Naive B cell (primary cell): ENCODE measurements around the gene AKR7A2. TPM values are rescaled to one million over a fixed set of nuclear protein-coding genes. Genes with fewer than 3 reads are reported as not detected.

ENCODE experiments used
- ATAC-seq, 2 donors: fragments of 150-1000 bp; cut with Tn5 transposase; 2 replicates each; pipeline ENCODE4 v1.10.0; 2021; ENCODE audit warnings: low read depth in 2 of 2, mild to moderate bottlenecking in 2 of 2, moderate library complexity in 2 of 2
- DNase-seq: peaks from one replicate; pipeline ENCODE4 v3.0.0; 2022
- H3K27ac Mint-ChIP-seq, 6 donors: one replicate each; pipeline ENCODE4 v1.8.0; 2020 to 2022; ENCODE audit warnings: mild to moderate bottlenecking in 6 of 6, mixed read lengths in 6 of 6, moderate library complexity in 5 of 6, inconsistent platforms in 2 of 6
- H3K27me3 Mint-ChIP-seq, 3 donors: one replicate each; pipeline ENCODE4 v1.8.0; 2021 to 2022; ENCODE audit warnings: mixed read lengths in 3 of 3, mild to moderate bottlenecking in 1 of 3
- H3K36me3 Mint-ChIP-seq, 2 donors: one replicate each; pipeline ENCODE4 v1.8.0; 2020 to 2022; ENCODE audit warnings: mixed read lengths in 2 of 2, inconsistent platforms in 1 of 2, mild to moderate bottlenecking in 1 of 2
- H3K4me1 Mint-ChIP-seq, 3 donors: one replicate each; pipeline ENCODE4 v1.8.0; 2020 to 2022; ENCODE audit warnings: mixed read lengths in 3 of 3, inconsistent platforms in 1 of 3, mild to moderate bottlenecking in 1 of 3, moderate library complexity in 1 of 3
- H3K4me3 Mint-ChIP-seq, 8 donors: one replicate each; pipeline ENCODE4 v1.8.0; 2020 to 2022; ENCODE audit warnings: mild to moderate bottlenecking in 8 of 8, mixed read lengths in 8 of 8, moderate library complexity in 8 of 8, inconsistent platforms in 2 of 8
- H3K9me3 Mint-ChIP-seq, 7 donors: one replicate each; pipeline ENCODE4 v1.8.0; 2020 to 2022; ENCODE audit warnings: mixed read lengths in 7 of 7, mild to moderate bottlenecking in 5 of 7, inconsistent platforms in 2 of 7, moderate library complexity in 1 of 7
- polyA plus RNA-seq, 6 donors: library from polyadenylated mRNA; unstranded; fragments of 300-500 nt; fragmentation: Illumina TruSeq; gene quantifications; one replicate each; pipeline ENCODE4 v1.2.3, GENCODE V29; 2021; ENCODE audit warnings: low read depth in 6 of 6

The AKR7A2 gene
- polyA plus RNA-seq, 6 donors from 2014 or later: 93.3 to 149 (median 105) TPM

GRCh38 chr1:19328486-19328885 lies 16.5 kb upstream of the AKR7A2 start:
- no peak overlapping the region for H3K4me3 Mint-ChIP-seq
- no peak for ATAC-seq
- H3K4me1 Mint-ChIP-seq: peaks cover 0 to 4% (median 0%) of the 10 kb centered on the region in 3 donors
- peak overlapping the region in 1 of 6 donors; percentile 24 for H3K27ac Mint-ChIP-seq
- H3K9me3 Mint-ChIP-seq: no peaks in the 10 kb centered on the region
- H3K36me3 Mint-ChIP-seq: peaks cover 0 to 9% of the 10 kb centered on the region in 2 donors
- H3K27me3 Mint-ChIP-seq: no peaks in the 10 kb centered on the region
- DNase-seq: no peak

GRCh38 chr1:19327736-19328135 lies 15.8 kb upstream of the AKR7A2 start:
- DNase-seq: no peak
- no peak for ATAC-seq
- Mint-ChIP-seq H3K4me1 (peaks cover 0 to 4% (median 0%) of the 10 kb centered on the region in 3 donors), H3K27ac (peak overlapping the region in 2 of 6 donors; percentile 76 to 89), H3K4me3 (peak overlapping the region in 1 of 8 donors; percentile 5), H3K9me3 (no peaks in the 10 kb centered on the region), H3K27me3 (no peaks in the 10 kb centered on the region), H3K36me3 (peaks cover 0 to 9% of the 10 kb centered on the region in 2 donors)

GRCh38 chr1:19327301-19327700 lies 15.4 kb upstream of the AKR7A2 start:
- no peaks in the 10 kb centered on the region for H3K27me3 Mint-ChIP-seq
- peak overlapping the region in 1 of 8 donors; percentile 5 for H3K4me3 Mint-ChIP-seq
- H3K27ac Mint-ChIP-seq: peak overlapping the region in 2 of 6 donors; percentile 36 to 76
- H3K9me3 Mint-ChIP-seq: no peaks in the 10 kb centered on the region
- DNase-seq: no peak
- H3K4me1 Mint-ChIP-seq: peaks cover 0 to 6% (median 3%) of the 10 kb centered on the region in 3 donors
- ATAC-seq: no peak
- H3K36me3 Mint-ChIP-seq: peaks cover 0 to 13% of the 10 kb centered on the region in 2 donors

GRCh38 chr1:19326748-19327065 lies 14.8 kb upstream of the AKR7A2 start:
- Mint-ChIP-seq H3K36me3 (peaks cover 0 to 19% of the 10 kb centered on the region in 2 donors), H3K27me3 (no peaks in the 10 kb centered on the region), H3K27ac (peak overlapping the region in 2 of 6 donors; percentile 43 to 78), H3K4me3 (peak overlapping the region in 1 of 8 donors; percentile 15), H3K9me3 (no peaks in the 10 kb centered on the region), H3K4me1 (peaks cover 0 to 11% (median 5%) of the 10 kb centered on the region in 3 donors)
- DNase-seq: no peak
- ATAC-seq: no peak

- Mint-ChIP-seq H3K36me3 (peaks cover 0 to 19% of the 10 kb centered on the region in 2 donors), H3K4me1 (peaks cover 0 to 12% (median 5%) of the 10 kb centered on the region in 3 donors), H3K9me3 (no peaks in the 10 kb centered on the region), H3K27ac (peak overlapping the region in 2 of 6 donors; percentile 43 to 78), H3K27me3 (no peaks in the 10 kb centered on the region), H3K4me3 (peak overlapping the region in 1 of 8 donors; percentile 12)
- DNase-seq (no peak), ATAC-seq (no peak)
Measured at GRCh38 chr1:19325958-19326747, 14.2 kb upstream of the AKR7A2 start.

- peaks cover 0 to 19% of the 10 kb centered on the region in 2 donors for H3K36me3 Mint-ChIP-seq
- DNase-seq: no peak
- H3K4me3 Mint-ChIP-seq: no peak overlapping the region
- no peak for ATAC-seq
- no peak overlapping the region for H3K27ac Mint-ChIP-seq
- no peaks in the 10 kb centered on the region for H3K27me3 Mint-ChIP-seq
- H3K9me3 Mint-ChIP-seq: no peaks in the 10 kb centered on the region
- peaks cover 0 to 12% (median 5%) of the 10 kb centered on the region in 3 donors for H3K4me1 Mint-ChIP-seq
Measured at GRCh38 chr1:19325368-19325957, 13.5 kb upstream of the AKR7A2 start.

- Mint-ChIP-seq H3K36me3 (peaks cover 0 to 19% of the 10 kb centered on the region in 2 donors), H3K27ac (peak overlapping the region in 1 of 6 donors; percentile 83), H3K4me3 (no peak overlapping the region), H3K9me3 (no peaks in the 10 kb centered on the region), H3K4me1 (peaks cover 0 to 10% (median 5%) of the 10 kb centered on the region in 3 donors), H3K27me3 (no peaks in the 10 kb centered on the region)
- ATAC-seq (no peak), DNase-seq (no peak)
Measured at GRCh38 chr1:19324665-19324990, 12.7 kb upstream of the AKR7A2 start.

GRCh38 chr1:19323987-19324664 lies 12.2 kb upstream of the AKR7A2 start:
- Mint-ChIP-seq H3K27ac (peak overlapping the region in 1 of 6 donors; percentile 83), H3K36me3 (peaks cover 0 to 19% of the 10 kb centered on the region in 2 donors), H3K4me1 (peaks cover 4 to 8% (median 5%) of the 10 kb centered on the region in 3 donors), H3K4me3 (no peak overlapping the region), H3K9me3 (no peaks in the 10 kb centered on the region), H3K27me3 (no peaks in the 10 kb centered on the region)
- no peak for ATAC-seq
- no peak for DNase-seq

GRCh38 chr1:19322481-19322880 lies 10.5 kb upstream of the AKR7A2 start:
- peaks cover 0 to 12% of the 10 kb centered on the region in 2 donors for H3K36me3 Mint-ChIP-seq
- no peak overlapping the region for H3K27ac Mint-ChIP-seq
- no peaks in the 10 kb centered on the region for H3K9me3 Mint-ChIP-seq
- no peaks in the 10 kb centered on the region for H3K27me3 Mint-ChIP-seq
- peaks cover 10 to 17% (median 14%) of the 10 kb centered on the region in 3 donors for H3K4me1 Mint-ChIP-seq
- DNase-seq (no peak), ATAC-seq (no peak)
- H3K4me3 Mint-ChIP-seq: peak overlapping the region in 1 of 8 donors; percentile 58

- Mint-ChIP-seq H3K27ac (no peak overlapping the region), H3K4me1 (peaks cover 19 to 30% (median 21%) of the 10 kb centered on the region in 3 donors), H3K36me3 (peaks cover 0 to 10% of the 10 kb centered on the region in 2 donors), H3K27me3 (no peaks in the 10 kb centered on the region), H3K4me3 (no peak overlapping the region), H3K9me3 (no peaks in the 10 kb centered on the region)
- no peak for ATAC-seq
- no peak for DNase-seq
Measured at GRCh38 chr1:19321071-19321470, 9.1 kb upstream of the AKR7A2 start.

- no peak for ATAC-seq
- Mint-ChIP-seq H3K4me3 (peak overlapping the region in 1 of 8 donors; percentile 61), H3K27me3 (no peaks in the 10 kb centered on the region)
Measured at GRCh38 chr1:19319196-19319595, 7.3 kb upstream of the AKR7A2 start.

GRCh38 chr1:19317126-19317910 lies 5.4 kb upstream of the AKR7A2 start:
- Mint-ChIP-seq H3K27ac (peak overlapping the region in 5 of 6 donors; percentile 50 to 96 (median 76)), H3K27me3 (no peaks in the 10 kb centered on the region), H3K9me3 (no peaks in the 10 kb centered on the region), H3K4me1 (peaks cover 51 to 64% (median 55%) of the 10 kb centered on the region in 3 donors), H3K4me3 (peak overlapping the region in 5 of 8 donors; percentile 25 to 84 (median 45)), H3K36me3 (peaks cover 0 to 6% of the 10 kb centered on the region in 2 donors)
- no peak for DNase-seq
- ATAC-seq: no peak

More at GRCh38 chr1:19319196-19319595, 7.3 kb upstream of the AKR7A2 start:
- Mint-ChIP-seq H3K9me3 (no peaks in the 10 kb centered on the region), H3K4me1 (peaks cover 37 to 48% (median 39%) of the 10 kb centered on the region in 3 donors), H3K27ac (peak overlapping the region in 1 of 6 donors; percentile 63), H3K36me3 (peaks cover 0 to 10% of the 10 kb centered on the region in 2 donors)
- DNase-seq: no peak
